Neutrophil (primary cell): ENCODE measurements around the gene PIAS3.
"Not testable (repeated sequence)": the region's sequence is repeated elsewhere in the genome, so short reads cannot be mapped to it uniquely, and the experiment has no call there.

Source experiments
- H3K27ac ChIP-seq: fragments of 200-600 bp; sonication (generic); 2 replicates; pipeline ENCODE4 v1.5.1; 2016; ENCODE audit warnings: mild to moderate bottlenecking, moderate library complexity
- H3K27me3 ChIP-seq: fragments of 200-600 bp; sonication (generic); 2 replicates; pipeline ENCODE4 v1.6.0; 2016; ENCODE audit warnings: mild to moderate bottlenecking
- H3K36me3 ChIP-seq: fragments of 200-600 bp; sonication (generic); 2 replicates; pipeline ENCODE4 v1.5.1; 2017
- H3K4me1 ChIP-seq, 2 experiments: fragments of 200-600 bp in 1 of 2; sonication (generic) in 1 of 2; 1 replicate in 1 of 2; 2 replicates in 1 of 2; pipeline versions ENCODE4 v1.5.1 to v1.6.1; 2013 to 2016; ENCODE audit warnings: low read depth in 1 of 2, low read length in 1 of 2, mild to moderate bottlenecking in 1 of 2, moderate library complexity in 1 of 2; ENCODE audit not compliant: control insufficient read depth in 1 of 2, insufficient read depth in 1 of 2
- H3K4me3 ChIP-seq, 2 experiments: fragments of 200-600 bp in 1 of 2; sonication (generic) in 1 of 2; 1 replicate in 1 of 2; 2 replicates in 1 of 2; pipeline ENCODE4 v1.5.1; 2013 to 2016; ENCODE audit warnings: low read depth in 1 of 2, low read length in 1 of 2, mild to moderate bottlenecking in 1 of 2, moderate library complexity in 1 of 2
- H3K9me3 ChIP-seq: fragments of 200-600 bp; sonication (generic); 2 replicates; pipeline ENCODE4 v1.5.1; 2016
- TF ChIP-seq, protein P1 (sequence below): fragments of 200-600 bp; sonication (generic); IDR thresholded peaks from 2 replicates; pipeline ENCODE4 v1.5.1; 2016; ENCODE audit warnings: antibody characterized with exemption

The PIAS3 gene

DNA sequence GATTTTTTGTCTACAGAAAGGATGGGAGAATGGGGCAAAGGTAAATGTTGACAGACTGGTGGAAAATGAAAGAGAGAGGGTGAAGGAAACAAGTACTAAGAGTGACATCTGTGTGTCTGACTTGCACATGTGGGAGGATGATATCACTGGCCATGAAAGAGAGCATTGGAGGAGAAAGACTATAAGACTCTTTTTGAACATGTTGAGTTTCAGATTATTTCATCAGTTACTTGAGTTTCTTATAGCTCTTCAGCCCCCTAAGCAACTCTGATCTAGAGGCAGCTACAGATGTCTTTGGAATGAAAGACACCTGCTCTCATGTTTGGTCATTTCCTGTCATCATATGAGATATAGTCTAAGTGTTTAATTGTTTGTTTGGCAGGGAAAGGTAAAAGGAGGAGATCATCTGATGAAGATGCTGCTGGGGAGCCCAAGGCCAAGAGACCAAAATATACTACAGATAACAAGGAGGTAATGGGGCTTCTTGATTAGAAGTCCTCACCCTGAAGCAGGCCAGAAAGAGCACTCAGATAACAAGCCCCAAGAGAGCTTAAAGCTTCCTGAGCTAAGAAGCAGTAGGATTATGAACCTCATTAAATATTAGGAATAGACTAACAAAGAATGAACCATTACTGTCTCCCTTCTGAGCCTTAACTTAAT, 30.4 kb downstream of the PIAS3 start:
- Histone ChIP-seq H3K9me3 (no peaks in the 10 kb centered on the region), H3K4me1 (peaks cover 8 to 9% of the 10 kb centered on the region in 2 experiments), H3K36me3 (peaks cover 51% of the 10 kb centered on the region), H3K27ac (no peak overlapping the region), H3K27me3 (no peaks in the 10 kb centered on the region), H3K4me3 (no peak overlapping the region)
- TF ChIP-seq, protein P1, sequence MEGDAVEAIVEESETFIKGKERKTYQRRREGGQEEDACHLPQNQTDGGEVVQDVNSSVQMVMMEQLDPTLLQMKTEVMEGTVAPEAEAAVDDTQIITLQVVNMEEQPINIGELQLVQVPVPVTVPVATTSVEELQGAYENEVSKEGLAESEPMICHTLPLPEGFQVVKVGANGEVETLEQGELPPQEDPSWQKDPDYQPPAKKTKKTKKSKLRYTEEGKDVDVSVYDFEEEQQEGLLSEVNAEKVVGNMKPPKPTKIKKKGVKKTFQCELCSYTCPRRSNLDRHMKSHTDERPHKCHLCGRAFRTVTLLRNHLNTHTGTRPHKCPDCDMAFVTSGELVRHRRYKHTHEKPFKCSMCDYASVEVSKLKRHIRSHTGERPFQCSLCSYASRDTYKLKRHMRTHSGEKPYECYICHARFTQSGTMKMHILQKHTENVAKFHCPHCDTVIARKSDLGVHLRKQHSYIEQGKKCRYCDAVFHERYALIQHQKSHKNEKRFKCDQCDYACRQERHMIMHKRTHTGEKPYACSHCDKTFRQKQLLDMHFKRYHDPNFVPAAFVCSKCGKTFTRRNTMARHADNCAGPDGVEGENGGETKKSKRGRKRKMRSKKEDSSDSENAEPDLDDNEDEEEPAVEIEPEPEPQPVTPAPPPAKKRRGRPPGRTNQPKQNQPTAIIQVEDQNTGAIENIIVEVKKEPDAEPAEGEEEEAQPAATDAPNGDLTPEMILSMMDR, result no peak

DNA sequence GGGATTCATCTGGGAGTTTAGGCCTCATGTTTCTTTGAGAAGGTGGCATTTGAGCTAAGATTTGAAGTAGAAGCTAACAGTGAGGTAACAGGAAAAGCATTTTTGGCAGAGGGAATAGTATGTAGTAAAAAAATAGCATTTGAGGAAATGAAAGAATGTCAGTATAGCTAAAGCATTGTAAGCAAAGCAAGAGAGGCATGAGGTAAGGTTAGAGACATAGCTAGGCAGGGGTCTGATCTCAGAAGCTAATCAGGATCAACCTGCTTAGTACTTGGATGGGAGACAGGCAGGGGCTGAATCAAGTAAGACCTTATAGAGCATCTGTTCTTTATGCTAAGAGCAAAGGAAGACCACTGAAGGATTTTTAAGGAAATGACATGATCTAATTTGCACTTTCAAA, 30.9 kb downstream of the PIAS3 start:
- H3K4me1 ChIP-seq, result peaks cover 8 to 9% of the 10 kb centered on the region in 2 experiments
- peaks cover 46% of the 10 kb centered on the region for H3K36me3 ChIP-seq
- no peak overlapping the region for H3K4me3 ChIP-seq
- H3K27me3 ChIP-seq, result no peaks in the 10 kb centered on the region
- H3K27ac ChIP-seq, result no peak overlapping the region
- no peaks in the 10 kb centered on the region for H3K9me3 ChIP-seq
- TF ChIP-seq, protein P1, result no peak

DNA sequence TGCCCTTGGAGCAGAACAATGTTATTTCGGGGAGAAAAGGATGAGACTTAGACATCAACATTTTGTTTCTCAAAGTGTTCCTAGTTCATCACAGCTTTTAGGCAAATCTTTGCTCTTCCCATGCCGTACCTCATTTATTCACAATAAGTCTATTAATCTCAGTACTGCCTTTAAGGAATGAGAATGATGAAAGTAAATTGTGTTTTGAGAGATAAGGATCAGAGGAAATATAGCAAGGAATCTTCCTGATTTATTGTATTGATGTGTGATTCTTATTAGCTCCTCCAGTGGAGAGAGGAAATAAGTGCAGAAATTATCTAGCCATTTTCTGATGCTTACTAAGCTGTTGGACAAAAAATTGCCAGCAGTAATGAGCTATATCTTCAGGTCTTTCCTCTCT, 32.9 kb downstream of the PIAS3 start:
- Histone ChIP-seq H3K9me3 (no peaks in the 10 kb centered on the region), H3K36me3 (peaks cover 36% of the 10 kb centered on the region), H3K27me3 (no peaks in the 10 kb centered on the region), H3K27ac (no peak overlapping the region), H3K4me3 (no peak overlapping the region), H3K4me1 (peaks cover 8 to 9% of the 10 kb centered on the region in 2 experiments)
- TF ChIP-seq, protein P1, result no peak

DNA sequence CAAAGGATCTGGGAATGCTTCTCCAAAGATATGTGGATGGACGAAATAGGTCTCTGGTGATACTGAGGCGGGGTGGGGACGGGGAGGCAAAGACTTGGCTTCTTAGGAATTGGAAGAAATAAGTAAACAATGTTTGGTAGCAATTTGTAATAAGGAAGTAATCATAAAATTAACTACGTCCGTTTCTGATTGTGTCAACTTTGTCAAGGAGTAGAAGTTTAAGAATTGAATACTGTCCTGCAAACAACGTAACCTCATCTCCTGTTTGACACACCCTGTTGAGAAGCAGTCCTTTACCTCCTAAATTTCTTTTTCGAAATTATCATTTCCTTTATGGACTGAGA, 34.4 kb downstream of the PIAS3 start:
- peak overlapping the region; percentile 67 to 87 for H3K4me3 ChIP-seq
- H3K27ac ChIP-seq, result peak overlapping the region; percentile 86
- H3K9me3 ChIP-seq, result no peaks in the 10 kb centered on the region
- TF ChIP-seq, protein P1, result no peak
- peaks cover 8 to 9% of the 10 kb centered on the region in 2 experiments for H3K4me1 ChIP-seq
- no peaks in the 10 kb centered on the region for H3K27me3 ChIP-seq
- H3K36me3 ChIP-seq, result peaks cover 22% of the 10 kb centered on the region

DNA sequence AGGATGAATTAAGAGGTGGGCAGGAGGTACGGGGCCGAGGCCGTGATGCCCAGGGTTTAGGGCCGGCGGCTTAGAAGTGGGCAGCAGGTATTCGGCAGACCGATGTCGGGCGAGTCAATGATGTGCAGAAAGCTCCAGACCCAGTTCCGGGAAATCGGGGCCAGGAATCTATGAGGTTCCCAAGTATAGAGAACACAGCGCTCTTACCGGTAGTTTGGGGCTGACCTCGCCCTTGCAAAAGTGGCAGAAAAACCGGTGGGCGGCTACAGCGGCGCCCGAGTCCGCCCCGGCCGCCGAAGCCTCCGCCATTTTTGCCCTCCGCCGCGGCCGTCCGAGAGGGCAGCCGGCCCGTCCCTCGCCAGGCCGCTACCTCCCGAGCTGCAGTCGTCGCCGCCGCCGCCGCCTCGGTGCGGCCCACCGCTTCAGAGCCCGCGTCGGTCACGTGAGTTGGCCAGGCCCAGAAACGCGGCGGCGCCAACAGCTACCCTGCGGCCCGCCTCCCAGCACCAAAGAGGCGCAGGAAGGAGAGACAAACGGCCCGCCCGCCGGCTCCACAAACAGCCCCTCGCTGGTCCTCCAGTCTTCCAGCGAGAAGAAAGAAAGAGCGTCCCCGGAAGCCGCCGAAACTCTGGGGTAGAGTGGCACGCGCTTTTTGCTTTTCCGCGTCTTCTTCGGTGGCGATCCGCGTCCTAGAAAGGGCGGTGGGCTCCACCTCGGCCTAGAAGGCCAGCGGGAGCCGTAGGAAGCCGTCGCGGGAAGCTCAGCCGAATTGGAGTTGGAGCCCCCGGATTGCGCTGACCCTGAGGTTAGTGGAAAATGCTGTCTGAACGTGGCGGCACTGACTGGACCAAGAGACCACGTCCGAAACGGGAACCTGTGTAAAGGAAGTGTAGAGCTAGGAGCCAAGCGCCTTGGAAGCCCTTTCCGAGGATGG, 35.0 kb downstream of the PIAS3 start, which contains the start of the genes POLR3C and RNF115:
TSS of gene POLR3C (plus strand) at position 636 of the 934 bp plus-strand sequence. CDS start 1,577 bp downstream, outside the sequence.
TSS of gene RNF115 (minus strand) at position 531 of the 934 bp plus-strand sequence. CDS start at position 309, 222 bp downstream.
- H3K9me3 ChIP-seq, result no peaks in the 10 kb centered on the region
- H3K36me3 ChIP-seq, result peaks cover 15% of the 10 kb centered on the region
- TF ChIP-seq, protein P1, result peak; percentile 9
- H3K4me3 ChIP-seq, result peak within 1 kb of the TSS; percentile 67 to 87
- no peaks in the 10 kb centered on the region for H3K27me3 ChIP-seq
- H3K4me1 ChIP-seq, result peaks cover 8 to 9% of the 10 kb centered on the region in 2 experiments
- peak within 1 kb of the TSS; percentile 86 for H3K27ac ChIP-seq

DNA sequence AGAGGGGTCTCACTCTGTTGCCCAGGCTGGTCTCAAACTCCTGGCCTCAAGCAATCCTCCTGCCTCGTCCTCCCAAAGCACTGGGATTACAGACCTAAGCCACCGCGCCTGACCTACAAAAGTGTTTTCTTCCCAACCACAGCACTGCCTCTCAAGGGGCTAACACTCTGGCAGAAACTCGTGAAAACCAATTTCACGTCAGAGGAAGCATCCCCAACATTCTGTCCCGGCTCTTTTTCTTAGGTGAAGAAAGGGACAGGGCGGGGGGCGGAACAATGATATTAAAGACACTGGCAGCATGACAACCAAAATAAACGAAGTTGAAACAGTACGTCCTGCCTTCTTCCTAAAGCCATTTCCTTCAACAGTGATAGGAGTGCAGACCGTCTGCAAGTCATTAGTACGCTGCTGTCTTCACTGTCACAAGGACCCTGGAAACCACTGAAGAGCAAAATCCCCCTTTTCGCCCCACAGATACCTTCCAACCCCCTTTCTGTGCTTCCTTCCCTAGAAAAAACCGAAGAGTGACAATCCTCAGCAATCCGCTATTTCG, 36.0 kb downstream of the PIAS3 start:
- not testable (repeated sequence) for H3K4me3 ChIP-seq, H3K27ac ChIP-seq, H3K9me3 ChIP-seq, H3K4me1 ChIP-seq, H3K27me3 ChIP-seq
- H3K36me3 ChIP-seq, result peaks cover 10% of the 10 kb centered on the region

DNA sequence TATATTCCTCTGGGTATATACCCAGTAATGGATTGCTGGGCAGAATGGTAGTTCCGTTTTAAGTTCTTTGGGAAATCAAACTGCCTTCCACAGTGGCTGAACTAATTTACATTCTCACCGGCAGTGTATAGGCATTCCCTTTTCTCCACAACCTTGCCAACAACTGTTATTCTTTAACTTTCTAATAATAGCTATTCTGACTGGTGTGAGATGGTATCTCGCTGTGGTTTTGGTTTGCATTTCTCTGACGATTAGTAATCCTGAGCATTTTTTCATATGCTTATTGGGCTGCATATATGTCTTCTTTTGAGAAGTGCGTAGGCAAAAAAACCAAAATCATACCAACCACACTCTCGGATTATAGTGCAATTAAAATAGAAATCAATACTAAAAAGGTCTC, 40.8 kb downstream of the PIAS3 start:
- not testable (repeated sequence) for H3K36me3 ChIP-seq, H3K9me3 ChIP-seq, H3K27me3 ChIP-seq, H3K27ac ChIP-seq, H3K4me1 ChIP-seq, H3K4me3 ChIP-seq
